AML-193 (cell line): ENCODE results near the gene TAL1.
"Not testable (repeated sequence)": the region's sequence is repeated elsewhere in the genome, so short reads cannot be mapped to it uniquely, and the experiment has no call there.

ENCODE experiments used
- DNase-seq, 2 experiments: peaks; one replicate each; lab custom pipeline; 2025; lab: John Stamatoyannopoulos, UW

The TAL1 gene

DNA sequence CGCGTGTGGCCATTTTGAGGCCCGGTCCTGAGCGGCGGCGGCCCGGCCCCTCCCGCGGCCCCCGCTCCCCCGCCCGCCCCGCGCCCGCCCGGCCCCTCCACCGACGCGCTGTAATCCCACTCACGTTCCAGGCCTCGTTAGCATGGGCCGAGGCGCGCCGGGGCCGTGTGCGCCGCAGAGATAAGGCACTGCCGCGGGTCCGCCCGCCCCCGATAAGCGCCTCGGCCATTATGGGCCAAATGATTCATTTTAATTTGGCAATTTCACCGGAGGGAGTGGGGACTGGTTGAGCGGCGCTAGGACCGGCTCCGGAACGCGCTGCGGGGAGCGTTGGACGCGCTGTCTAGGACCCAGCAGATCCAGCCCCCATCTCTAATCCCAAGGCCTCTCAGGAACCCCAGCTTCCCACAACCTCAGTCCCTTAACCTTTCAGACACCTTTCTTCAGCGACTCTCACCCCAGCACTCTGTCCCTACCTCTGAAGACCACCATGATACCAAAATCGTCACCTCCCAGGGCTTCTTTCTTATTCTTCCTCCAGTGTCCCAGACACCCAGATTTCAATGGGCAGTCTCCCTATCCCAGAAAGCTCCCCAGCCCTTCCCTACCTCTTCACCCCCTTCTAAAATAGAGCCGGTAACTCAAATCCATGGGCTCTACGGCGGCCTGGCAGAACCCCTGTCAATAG, at the start of gene TAL1:
TAL1 (minus strand) TSS at position 39 of the 688 bp plus-strand sequence. CDS start 6,337 bp downstream, outside the sequence.
- peak in 1 of 2 experiments; percentile 10 for DNase-seq

DNA sequence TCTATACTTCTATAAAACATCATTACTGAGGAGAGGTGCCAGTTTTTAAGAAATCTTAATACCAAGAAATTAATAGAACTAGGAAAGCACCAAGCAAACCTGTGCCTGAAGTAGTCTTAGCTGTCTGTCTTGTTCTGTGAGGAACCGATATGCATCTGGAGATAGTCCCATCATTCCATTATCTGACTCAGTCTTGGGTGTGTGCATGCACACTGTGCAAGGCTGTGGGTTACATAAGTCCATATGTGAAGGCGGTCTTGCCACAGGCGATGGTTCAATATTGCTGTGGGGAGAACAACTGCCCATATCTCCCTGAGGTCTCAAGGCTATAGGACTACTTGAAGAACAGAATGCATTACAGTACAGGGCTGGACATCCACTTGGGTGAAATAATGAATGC, 48.1 kb upstream of the TAL1 start:
- DNase-seq = no peak

DNA sequence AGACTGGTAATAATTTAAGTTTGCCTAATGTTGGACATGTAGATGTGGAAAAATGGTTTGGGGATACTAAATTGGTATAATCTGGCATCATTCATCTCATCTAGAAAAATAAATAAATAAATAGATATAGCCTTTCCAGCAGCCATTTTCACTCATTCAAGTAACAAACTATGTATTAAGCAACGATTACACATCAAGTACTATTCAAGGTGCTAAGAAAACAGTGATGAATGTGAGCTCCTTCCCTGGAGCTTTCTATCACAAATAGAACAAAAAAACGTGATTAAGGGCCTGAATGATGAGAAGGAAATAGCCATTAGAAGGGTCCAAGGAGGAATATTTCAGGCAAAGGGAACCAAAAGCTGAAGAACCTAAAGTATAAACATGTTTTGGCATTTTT, 44.8 kb upstream of the TAL1 start:
- no peak for DNase-seq

DNA sequence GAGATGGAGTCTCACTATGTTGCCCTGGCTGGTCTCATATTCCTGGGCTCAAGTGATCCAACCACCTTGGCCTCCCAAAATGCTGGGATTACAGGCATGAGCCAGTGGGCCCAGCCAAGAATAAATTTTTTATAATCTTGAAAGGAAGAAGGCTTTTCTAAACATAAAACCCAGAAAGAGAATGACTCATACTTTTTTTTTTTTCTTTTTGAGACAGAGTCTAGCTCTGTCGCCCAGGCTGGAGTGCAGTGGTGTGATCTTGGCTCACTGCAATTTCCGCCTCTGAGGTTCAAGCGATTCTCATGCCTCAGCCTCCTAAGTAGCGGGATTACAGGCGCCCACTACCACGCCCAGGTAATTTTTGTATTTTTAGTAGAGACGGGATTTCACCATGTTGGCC, 43.8 kb upstream of the TAL1 start:
- not testable (repeated sequence) for DNase-seq

DNA sequence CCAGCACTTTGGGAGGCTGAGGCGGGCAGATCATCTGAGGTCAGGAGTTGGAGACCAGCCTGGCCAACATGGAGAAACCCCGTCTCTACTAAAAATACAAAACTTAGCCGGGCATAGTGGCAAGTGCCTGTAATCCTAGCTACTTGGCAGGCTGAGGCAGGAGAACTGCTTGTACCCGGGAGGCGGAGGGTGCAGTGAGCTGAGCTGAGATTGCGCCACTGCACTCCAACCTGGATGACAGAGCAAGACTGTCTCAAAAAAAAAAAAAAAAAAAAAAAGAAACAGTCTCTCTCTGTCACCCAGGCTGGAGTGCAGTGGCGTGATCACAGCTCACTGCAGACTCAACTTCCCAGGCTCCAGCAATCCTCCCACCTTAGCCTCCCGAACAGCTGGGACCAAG, 33.5 kb upstream of the TAL1 start:
- DNase-seq = not testable (repeated sequence)

DNA sequence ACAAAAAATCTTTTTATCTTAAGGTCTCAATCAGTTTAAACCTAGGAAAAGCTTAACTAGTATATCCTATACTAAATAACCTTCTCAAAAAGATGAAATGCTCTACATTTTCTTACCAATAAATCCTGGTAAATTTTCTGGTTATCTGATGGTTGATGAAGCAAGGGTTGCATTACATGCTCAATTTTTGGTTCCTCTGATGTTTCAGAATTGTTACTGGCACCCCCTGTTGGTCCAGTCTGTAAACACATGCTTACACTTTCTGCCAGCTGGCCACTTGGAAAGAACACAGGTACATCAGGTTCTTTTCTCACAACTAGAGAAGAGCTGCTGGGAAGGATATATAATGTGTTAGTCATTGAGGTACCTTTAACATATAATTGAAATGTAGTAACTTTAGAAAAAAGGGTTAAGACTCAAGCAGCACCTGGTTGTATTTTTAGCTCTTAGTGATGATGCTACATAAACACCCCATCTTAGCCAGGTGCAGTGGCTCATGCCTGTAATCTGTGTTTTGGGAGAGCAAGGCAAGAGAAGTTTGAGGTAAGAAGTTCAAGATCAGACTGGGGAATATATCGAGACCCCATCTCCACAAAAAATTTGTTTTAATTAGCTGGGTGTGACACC, 30.9 kb upstream of the TAL1 start:
- peak; percentile 43 to 55 for DNase-seq

DNA sequence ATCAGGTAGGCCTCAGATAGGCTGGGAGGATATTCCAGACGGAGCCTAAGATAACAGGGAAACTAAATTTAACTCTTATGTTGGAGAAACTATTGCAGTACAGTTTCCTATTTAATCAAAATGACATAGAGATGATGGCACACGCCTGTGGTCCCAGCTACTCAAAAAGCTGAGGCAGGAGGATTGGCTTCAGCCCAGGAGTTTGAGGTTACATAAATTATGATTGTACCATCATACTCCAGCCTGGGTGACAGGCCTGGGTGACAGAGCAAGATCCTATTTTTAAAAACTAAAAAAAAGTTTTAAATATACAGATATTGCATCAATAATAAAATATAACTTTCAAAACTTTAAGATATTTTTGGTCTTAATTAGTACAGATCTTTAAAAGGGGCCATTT, 25.2 kb upstream of the TAL1 start:
- DNase-seq = no peak

DNA sequence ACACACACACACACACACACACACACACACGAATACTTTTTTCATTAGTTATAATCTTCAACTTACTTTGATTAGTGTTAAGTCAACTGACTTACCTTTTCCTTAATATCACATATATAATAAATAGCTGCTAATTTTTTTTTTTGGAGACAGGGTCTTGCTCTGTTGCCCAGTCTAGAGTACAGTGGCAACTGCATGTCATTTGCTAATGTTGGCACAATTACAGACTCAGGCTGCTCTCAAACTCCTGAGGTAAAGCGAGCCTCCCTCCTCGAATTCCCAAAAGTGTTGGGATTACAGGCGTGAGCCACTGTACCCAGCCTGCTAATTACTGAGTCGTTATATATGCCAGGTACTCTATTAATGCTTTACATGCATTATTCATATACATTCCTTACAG, 20.8 kb upstream of the TAL1 start:
- DNase-seq = no peak

DNA sequence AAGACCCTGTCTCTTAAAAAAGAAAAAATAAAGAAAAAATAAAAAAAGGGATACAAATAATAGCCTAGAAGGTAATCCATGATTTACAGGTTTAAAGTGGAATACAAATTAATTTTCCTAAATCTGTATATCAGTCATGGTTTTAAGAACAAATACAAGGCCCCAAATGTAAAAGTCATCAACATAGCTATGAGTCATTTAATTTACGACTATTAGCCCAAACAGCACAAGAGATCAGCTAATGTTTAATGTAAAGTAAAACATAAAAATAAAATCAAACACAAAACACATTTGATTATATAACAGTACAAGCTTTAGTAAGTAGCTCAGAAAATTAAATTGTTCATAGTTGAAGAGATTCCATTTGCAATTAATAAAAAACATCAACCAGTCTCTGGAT, 20.3 kb upstream of the TAL1 start:
- DNase-seq = no peak

DNA sequence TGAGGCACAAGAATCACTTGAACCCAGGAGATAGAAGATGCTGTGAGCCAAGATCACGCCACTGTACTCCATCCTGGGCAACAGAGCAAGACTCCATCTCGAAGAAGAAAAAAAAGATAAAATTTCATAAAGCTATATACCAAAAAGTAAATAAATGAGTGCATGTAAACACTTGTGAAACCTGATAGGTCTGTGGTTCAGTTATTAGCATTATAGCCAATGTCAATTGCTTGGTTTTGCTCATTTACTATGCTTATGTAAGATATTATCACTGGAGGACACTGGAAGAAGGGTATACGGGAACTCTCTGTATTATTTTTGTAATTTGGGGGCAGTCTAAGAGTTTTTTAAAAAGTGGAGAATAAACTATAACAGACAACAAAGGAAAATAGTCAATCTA, 17.7 kb upstream of the TAL1 start:
- no peak for DNase-seq

DNA sequence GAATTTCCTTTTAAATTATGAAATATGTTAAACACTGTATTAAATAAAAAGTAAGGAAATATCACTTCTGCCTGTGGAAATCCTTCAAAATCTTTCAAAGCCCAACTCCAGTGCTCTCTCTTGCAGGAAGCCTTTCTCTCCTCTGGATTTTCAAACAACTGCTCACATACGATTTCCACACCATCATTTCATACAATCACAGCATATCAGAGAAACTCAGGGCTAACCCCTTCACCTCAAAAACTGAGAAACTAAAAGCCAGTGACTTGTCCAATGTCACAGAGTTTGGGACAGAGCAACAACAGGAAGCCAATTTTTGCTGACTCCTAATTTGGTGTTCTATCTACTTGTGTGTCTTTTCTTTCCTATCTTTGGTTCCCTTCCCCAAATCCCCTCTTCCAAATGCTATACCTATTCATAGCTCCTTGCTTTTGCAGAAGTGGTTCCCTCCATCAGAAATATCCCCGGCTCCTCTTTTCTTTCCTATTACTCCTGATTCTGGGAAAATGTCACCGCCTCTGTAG, 12.4 kb upstream of the TAL1 start:
- no peak for DNase-seq

DNA sequence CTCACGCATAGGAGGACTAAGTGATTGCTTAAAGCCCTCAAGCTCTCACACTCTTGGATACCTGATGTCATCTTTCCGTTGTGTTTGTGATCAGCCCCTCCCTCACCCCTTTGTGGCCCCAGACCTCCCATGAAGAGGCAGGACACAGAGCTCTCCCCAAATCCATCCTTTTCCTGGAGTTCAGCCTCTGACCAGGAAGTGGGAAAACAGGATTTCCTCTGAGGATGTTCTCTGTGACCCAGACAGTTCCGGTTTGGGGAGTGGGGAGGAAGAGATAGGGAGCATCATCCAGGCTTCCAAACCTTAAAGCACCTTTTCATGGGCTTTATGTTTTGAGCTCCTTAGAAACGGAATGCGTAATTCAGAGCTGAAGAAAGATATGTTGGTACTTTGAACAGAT, 11.9 kb upstream of the TAL1 start:
- no peak for DNase-seq

DNA sequence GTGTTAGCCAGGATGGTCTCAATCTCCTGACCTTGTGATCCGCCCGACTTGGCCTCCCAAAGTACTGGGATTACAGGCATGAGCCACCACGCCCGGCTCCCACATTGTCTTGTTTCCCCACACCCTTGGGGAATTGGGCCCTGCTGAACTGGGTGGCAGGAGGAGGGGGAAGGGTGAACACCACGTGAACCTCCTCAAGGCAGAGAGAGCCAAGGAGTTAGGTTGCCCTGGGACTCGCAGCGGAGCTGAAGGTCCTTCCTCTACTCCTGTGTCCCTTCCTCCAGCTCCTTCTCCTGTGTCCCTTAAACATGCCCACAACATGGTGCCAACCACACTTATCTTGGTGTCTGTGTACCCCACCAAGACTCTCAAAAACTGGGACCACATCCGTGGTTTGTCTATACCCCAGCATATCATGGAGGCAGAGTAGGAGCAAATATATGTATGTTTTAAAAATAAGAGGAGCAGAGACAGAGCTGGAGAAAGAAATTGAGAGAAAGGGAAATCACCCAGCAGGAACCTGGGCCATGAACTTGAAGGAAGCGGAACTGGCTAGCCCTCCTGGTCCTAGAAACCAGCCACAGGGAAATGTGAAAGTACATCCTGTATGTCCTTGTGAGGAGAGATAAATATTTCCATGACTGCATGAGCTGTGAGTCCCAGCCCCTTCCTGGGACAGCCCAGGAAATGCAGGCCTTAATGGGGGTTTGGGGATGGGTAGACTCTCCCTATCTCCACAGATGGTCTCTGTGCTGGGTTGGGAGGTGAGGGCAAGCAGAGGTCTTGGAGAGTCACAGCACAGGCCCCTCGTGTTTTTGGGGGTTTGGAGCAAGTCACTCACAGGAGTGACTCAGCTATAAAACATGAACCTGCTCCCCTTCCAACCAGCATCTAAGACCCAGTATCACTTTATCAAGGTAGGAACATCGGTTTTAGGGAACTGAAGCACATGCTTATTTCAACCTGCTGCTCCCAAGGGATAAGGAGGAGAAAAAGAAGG, 9.4 kb upstream of the TAL1 start:
- DNase-seq = no peak

DNA sequence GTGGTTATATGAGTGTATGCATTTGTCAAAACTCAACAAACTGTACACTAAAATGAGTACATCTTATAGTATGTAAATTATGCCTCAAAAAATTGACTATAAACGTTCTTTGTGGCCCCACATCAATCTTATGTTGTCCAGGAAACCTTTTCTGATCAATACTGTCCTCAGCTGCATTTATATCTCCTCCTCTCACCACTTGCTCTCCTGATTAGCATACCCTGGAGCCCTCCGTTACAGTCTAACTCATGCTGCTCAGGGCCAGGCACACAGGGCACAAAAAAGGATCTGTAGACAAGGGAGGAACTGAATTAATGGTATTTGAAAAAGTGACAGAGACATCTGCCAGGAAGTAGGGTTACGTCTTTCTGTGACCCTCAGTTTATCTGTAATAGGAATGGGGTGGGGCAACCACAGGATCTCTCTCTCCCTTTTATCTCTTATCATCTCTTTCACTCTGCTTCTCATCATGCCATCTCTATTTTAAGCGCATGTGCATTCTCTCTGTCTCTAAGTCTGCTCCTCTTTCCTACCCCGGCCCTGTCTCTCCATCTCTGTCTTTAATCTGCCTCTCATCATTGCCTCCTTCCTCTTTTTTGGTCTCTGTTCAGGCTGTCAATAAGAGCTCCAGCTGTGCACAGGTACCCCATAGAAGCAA, 7.0 kb upstream of the TAL1 start:
- DNase-seq = no peak

DNA sequence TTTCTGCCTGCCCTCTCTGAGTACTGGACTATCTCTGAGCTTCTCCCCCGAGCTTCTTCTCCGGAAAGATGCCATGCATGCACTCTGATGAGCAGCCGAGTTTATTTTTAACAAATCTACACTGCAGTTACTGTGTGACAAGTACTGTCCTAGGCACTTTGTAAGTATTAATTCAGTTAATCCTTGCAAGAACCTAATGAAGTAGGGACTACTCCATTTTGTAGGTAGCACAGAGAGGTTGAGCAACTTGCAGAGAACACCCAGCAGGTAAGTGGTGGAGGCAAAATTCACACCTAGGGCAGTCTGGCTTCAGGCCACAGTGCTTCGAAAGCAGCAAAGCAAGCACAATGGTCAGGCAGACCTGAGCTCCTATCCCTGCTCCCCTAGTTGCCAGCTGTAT, 3.8 kb upstream of the TAL1 start:
- DNase-seq = no peak

DNA sequence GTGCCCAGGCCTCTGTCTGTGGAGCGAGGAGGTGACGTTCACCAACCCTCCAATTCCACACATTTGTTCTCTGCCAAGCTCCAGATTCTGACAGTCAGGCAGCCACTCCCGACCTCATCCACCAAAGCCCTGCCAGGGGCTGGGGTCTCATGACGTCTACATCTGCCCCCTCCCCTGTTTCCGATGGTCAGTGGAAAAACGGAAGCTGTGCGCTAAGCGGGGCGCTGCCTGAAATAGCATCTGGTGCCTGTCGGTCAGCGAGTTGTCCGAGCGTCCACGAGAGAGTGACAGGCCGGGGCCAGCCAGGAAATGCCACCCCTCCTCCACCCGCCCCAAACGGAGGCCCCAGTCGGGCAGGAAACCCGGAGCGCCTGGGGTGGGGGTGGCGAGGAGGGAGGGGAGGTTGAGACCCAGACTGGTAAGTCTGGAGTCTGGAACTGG, 3.2 kb upstream of the TAL1 start:
- no peak for DNase-seq

DNA sequence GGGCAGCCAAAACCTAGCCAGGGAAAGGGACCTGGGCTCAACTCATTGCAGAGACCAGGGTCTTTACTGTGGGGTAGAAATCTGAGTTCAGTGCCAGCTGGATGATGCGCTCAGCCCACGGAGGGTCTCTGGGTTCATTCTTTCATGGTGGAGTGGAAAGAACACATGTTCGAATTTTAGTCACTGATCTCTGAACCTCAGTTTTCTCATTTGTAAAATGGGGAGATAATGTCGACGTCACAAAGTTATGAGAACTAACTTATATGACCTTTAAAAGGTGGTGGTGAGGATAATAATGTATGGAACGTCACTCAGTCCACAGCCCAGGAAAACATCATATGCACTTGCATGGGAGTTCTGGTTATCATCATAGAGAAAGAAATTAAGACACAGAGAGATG, 1.2 kb upstream of the TAL1 start:
- DNase-seq = no peak

DNA sequence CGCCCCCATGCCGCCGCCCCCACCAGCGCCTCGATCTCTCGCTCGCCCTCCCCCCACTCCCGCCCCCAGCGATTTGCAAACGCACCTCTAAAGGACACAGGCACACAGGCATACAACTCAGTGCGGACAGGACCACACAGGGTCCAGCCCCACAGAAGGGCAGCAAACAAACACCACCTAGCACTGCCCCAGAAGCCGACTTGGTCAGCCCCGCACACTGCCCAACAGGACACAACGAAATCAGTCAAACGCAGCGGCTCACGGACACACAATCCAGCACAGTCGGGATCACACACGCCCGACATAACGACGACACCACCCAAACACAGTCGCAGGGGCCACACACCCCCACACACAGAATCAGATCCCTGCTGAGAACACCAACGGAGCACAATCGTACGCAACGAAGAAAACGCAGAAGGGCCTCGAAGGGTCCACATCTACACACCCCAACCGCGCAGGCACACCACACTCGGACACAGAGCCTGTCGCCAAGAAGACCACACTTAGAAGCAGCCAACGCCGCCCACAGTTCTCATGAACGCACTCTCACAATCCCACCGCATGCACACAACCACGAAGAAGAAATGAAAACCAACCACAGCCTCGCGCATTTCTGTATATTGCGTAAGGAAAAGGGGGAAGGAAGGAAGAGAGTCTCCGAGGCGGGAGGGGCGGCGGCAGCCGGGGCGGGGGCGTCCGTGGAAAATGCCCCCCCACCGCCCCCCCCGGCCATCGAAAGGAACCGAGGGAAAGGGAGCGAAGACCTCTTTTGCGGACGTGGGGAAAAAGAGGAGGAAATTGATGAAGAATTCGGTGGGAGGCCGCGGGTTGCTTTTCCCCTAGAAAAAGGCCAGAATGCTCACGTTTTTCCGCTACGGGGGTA, 481 bp downstream of the TAL1 start:
- peak; percentile 17 to 28 for DNase-seq

DNA sequence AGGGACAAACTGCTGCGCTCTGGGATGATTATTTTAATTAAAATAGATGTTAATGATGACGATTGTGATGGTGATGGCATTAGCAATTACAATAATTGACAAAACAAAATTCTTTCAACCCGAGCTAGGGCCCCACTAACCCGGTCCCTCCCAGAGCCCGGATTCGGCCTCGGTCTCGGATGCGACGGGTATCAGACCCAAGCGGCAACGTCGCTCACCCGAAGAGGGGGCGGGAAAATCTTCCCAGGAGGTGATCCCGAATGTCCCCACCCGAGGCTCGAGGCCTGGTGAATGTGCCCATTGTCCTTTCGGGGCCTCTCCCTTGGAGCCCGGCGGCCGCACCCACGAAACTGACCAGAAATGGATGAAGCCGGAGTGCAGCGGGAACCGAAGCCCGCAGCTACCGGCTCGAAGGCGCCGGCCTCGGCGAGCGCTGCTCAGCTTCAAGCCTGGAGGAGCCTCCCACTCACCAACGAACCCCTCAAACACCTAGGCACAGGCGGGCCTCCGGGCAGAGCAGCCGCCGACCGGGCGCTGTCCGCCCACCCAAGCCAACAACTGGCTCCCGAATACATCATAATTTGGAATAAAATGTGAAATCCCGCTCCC, 1.2 kb downstream of the TAL1 start:
- DNase-seq = no peak

DNA sequence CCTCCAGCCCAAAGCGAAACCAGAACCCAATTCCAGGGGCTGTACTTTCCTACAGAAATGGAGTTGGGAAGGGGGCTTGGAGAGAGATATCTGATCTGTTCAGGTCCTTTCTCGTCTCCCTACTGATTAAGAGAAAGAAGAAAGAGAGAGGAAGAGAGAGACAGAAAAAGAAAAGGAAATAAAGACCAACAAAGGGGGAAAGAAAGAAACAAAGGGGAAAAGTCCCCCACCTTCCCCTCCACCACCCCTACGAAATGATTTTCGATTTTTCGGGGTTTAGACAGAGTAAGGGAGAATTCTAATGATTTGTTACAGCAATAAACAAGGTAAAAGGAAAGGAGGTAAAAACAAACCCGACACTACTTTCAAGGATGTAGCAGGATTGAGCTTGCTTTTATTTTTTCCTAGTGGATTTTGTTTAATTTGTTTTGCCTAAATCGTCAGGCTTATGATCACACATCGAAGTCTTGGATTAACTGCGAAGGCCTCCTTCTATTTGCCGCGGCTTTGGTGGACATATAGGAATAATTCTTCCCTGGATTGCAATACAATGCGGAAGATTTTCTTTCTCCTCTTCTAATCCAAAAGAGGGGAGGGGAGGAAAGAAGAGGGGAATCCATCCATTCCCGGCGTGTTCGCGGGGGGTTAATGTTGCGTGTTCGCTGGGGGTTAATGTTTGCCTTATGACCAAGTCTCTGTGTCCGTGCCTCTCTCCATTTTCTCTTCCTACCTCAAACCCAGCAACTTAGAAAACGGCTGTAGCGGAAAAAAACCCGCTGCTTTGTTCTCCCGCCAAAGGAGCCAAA, 1.9 kb downstream of the TAL1 start:
- no peak for DNase-seq
